HEK293 (cell line): ENCODE data around the gene ERVK3-1.

Experiments
- CTCF ChIA-PET: fragments of 350-600 bp; formaldehyde crosslinking; extraction: SDS; loops from one replicate; lab custom pipeline; 2021; ENCODE audit warnings: antibody characterized with exemption; lab: Yijun Ruan, JAX
- POLR2A ChIA-PET: fragments of 300-600 bp; formaldehyde crosslinking; extraction: SDS; loops from one replicate; lab custom pipeline; 2020; ENCODE audit warnings: antibody characterized with exemption, inconsistent platforms; lab: Yijun Ruan, JAX
- H3K27ac ChIP-seq: fragments of 200-500 bp; sonication (Bioruptor generic); 2 replicates; pipeline ENCODE4 v1.5.1; 2014; ENCODE audit warnings: low read depth, low read length, control low read depth, inconsistent platforms; ENCODE audit errors: extremely low read depth
- H3K36me3 ChIP-seq, 2 experiments: fragments of 200-500 bp in 1 of 2; sonication (Bioruptor generic) in 1 of 2; 1 replicate in 1 of 2; 2 replicates in 1 of 2; pipeline ENCODE4 v1.5.1; 2014 to 2017; ENCODE audit warnings: inconsistent platforms in 2 of 2, low read length in 2 of 2; ENCODE audit not compliant: control insufficient read depth in 2 of 2, insufficient read depth in 1 of 2
- H3K4me1 ChIP-seq: fragments of 200-500 bp; sonication (Bioruptor generic); 2 replicates; pipeline ENCODE4 v1.5.1; 2014; ENCODE audit warnings: mild to moderate bottlenecking, low read length, inconsistent platforms; ENCODE audit not compliant: control insufficient read depth, insufficient read depth
- H3K4me3 ChIP-seq: 2 replicates; pipeline ENCODE4 v1.5.1; 2011; ENCODE audit warnings: low read depth, mild to moderate bottlenecking, control low read depth, low read length, moderate library complexity
- H3K9me3 ChIP-seq: fragments of 200-500 bp; sonication (Bioruptor generic); 2 replicates; pipeline ENCODE4 v1.5.1; 2014; ENCODE audit warnings: low read depth, low read length, inconsistent platforms; ENCODE audit not compliant: control insufficient read depth, insufficient read depth
- GLI2 ChIP-seq: fragments of 450-650 bp; formaldehyde crosslinking; IDR thresholded peaks from 2 replicates; pipeline ENCODE4; 2017; ENCODE audit warnings: missing biosample characterization, missing genetic modification characterization, low read depth, borderline replicate concordance
- GLIS2 ChIP-seq: fragments of 450-650 bp; formaldehyde crosslinking; IDR thresholded peaks from 2 replicates; pipeline ENCODE4 v1.5.1; 2016; ENCODE audit warnings: missing biosample characterization, missing genetic modification characterization
- KLF9 ChIP-seq: fragments of 450-650 bp; formaldehyde crosslinking; IDR thresholded peaks from 2 replicates; pipeline ENCODE4 v1.5.1; 2016; ENCODE audit warnings: missing biosample characterization, missing genetic modification characterization, low read depth
- MYNN ChIP-seq: fragments of 450-650 bp; formaldehyde crosslinking; IDR thresholded peaks from 2 replicates; pipeline ENCODE4 v1.5.1; 2016; ENCODE audit warnings: missing biosample characterization, missing genetic modification characterization, borderline replicate concordance
- RBAK ChIP-seq: fragments of 450-650 bp; formaldehyde crosslinking; IDR thresholded peaks from 2 replicates; pipeline ENCODE4 v1.5.1; 2016; ENCODE audit warnings: missing biosample characterization, missing genetic modification characterization
- SP3 ChIP-seq: fragments of 450-650 bp; formaldehyde crosslinking; IDR thresholded peaks from 2 replicates; pipeline ENCODE4 v1.5.1; 2016; ENCODE audit warnings: missing biosample characterization, missing genetic modification characterization
- ZBTB44 ChIP-seq: fragments of 450-650 bp; IDR thresholded peaks from 2 replicates; pipeline ENCODE4 v1.5.1; 2018; ENCODE audit warnings: missing biosample characterization, mild to moderate bottlenecking, missing genetic modification characterization
- ZBTB8A ChIP-seq: fragments of 450-650 bp; formaldehyde crosslinking; IDR thresholded peaks from 2 replicates; pipeline ENCODE4 v1.5.1; 2016; ENCODE audit warnings: missing biosample characterization, missing genetic modification characterization
- ZFP37 ChIP-seq: fragments of 450-650 bp; formaldehyde crosslinking; IDR thresholded peaks from 2 replicates; pipeline ENCODE4 v1.5.1; 2016; ENCODE audit warnings: missing biosample characterization, missing genetic modification characterization
- ZNF114 ChIP-seq: fragments of 450-650 bp; formaldehyde crosslinking; IDR thresholded peaks from 2 replicates; pipeline ENCODE4 v1.5.0; 2017; ENCODE audit warnings: missing biosample characterization, missing genetic modification characterization
- ZNF138 ChIP-seq: fragments of 450-650 bp; formaldehyde crosslinking; IDR thresholded peaks from 2 replicates; pipeline ENCODE4 v1.5.1; 2016; ENCODE audit warnings: missing biosample characterization, missing genetic modification characterization, borderline replicate concordance
- ZNF174 ChIP-seq: fragments of 450-650 bp; formaldehyde crosslinking; IDR thresholded peaks from 2 replicates; pipeline ENCODE4 v1.5.0; 2017; ENCODE audit warnings: missing biosample characterization, mild to moderate bottlenecking, missing genetic modification characterization
- ZNF184 ChIP-seq: fragments of 450-650 bp; IDR thresholded peaks from 2 replicates; pipeline ENCODE4 v1.5.1; 2018; ENCODE audit warnings: missing biosample characterization, mild to moderate bottlenecking, missing genetic modification characterization
- ZNF211 ChIP-seq: fragments of 450-650 bp; formaldehyde crosslinking; IDR thresholded peaks from 2 replicates; pipeline ENCODE4 v1.5.1; 2016; ENCODE audit warnings: low read depth, missing biosample characterization, missing genetic modification characterization
- ZNF223 ChIP-seq: fragments of 450-650 bp; formaldehyde crosslinking; IDR thresholded peaks from 2 replicates; pipeline ENCODE4 v1.5.1; 2016; ENCODE audit warnings: missing biosample characterization, missing genetic modification characterization
- ZNF266 ChIP-seq: fragments of 450-650 bp; formaldehyde crosslinking; IDR thresholded peaks from 2 replicates; pipeline ENCODE4 v1.5.1; 2016; ENCODE audit warnings: missing biosample characterization, missing genetic modification characterization, low read depth
- ZNF501 ChIP-seq: fragments of 450-650 bp; formaldehyde crosslinking; IDR thresholded peaks from 2 replicates; pipeline ENCODE4 v1.5.1; 2016; ENCODE audit warnings: missing biosample characterization, missing genetic modification characterization
- ZNF513 ChIP-seq: fragments of 450-650 bp; IDR thresholded peaks from 2 replicates; pipeline ENCODE4 v1.5.1; 2018; ENCODE audit warnings: missing biosample characterization, missing genetic modification characterization
- ZNF514 ChIP-seq: fragments of 450-650 bp; formaldehyde crosslinking; IDR thresholded peaks from 2 replicates; pipeline ENCODE4 v1.5.1; 2016; ENCODE audit warnings: missing biosample characterization, missing genetic modification characterization
- ZNF518A ChIP-seq: fragments of 450-650 bp; formaldehyde crosslinking; conservative IDR thresholded peaks from 2 replicates; pipeline ENCODE4 v1.5.1; 2016; ENCODE audit warnings: low read depth, missing biosample characterization, missing genetic modification characterization
- ZNF677 ChIP-seq: fragments of 450-650 bp; IDR thresholded peaks from 2 replicates; pipeline ENCODE4 v1.5.0; 2018; ENCODE audit warnings: missing biosample characterization, mild to moderate bottlenecking, missing genetic modification characterization, moderate library complexity
- ZNF791 ChIP-seq: fragments of 450-650 bp; formaldehyde crosslinking; IDR thresholded peaks from 2 replicates; pipeline ENCODE4 v1.5.1; 2016; ENCODE audit warnings: missing biosample characterization, missing genetic modification characterization
- ZSCAN16 ChIP-seq: fragments of 450-650 bp; formaldehyde crosslinking; IDR thresholded peaks from 2 replicates; pipeline ENCODE4 v1.5.1; 2016; ENCODE audit warnings: missing biosample characterization, missing genetic modification characterization
- TF ChIP-seq, protein P1 (sequence below): fragments of 450-650 bp; formaldehyde crosslinking; IDR thresholded peaks from 2 replicates; pipeline ENCODE4; 2016; ENCODE audit warnings: missing biosample characterization, missing genetic modification characterization
- TF ChIP-seq, protein P2 (sequence below): fragments of 450-650 bp; formaldehyde crosslinking; IDR thresholded peaks from 2 replicates; pipeline ENCODE4 v1.5.1; 2017; ENCODE audit warnings: missing biosample characterization, mild to moderate bottlenecking, missing genetic modification characterization, moderate library complexity

ERVK3-1 gene

DNA sequence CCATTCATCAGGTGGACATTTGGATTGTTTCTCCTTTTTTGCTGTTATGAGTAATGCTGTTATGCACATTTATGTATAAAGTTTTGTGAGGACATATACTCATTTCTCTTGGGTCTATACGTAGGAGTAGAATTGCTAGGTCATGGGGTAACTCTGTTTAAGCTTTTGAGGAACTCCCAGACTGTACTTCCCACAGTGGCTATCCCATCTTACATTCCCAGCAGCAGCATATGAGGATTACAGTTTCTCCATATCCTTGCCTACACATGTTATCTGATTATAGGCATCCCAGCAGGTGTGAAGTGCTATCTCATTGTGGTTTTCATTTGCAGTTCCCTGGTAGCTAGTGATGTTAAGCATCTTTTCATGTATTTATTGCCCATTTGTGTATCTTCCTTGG, 27.5 kb downstream of the ERVK3-1 start:
- Histone ChIP-seq H3K4me3 (no peak overlapping the region), H3K27ac (no peak overlapping the region), H3K4me1 (no peaks in the 10 kb centered on the region), H3K36me3 (peaks cover 0 to 30% of the 10 kb centered on the region in 2 experiments; a peak in 1 of 3 replicates), H3K9me3 (no peaks in the 10 kb centered on the region)
- no peak for TF ChIP-seq ZNF174 (tag by site-specific recombination)
- TF ChIP-seq GLI2 (tag by site-specific recombination): no peak
- TF ChIP-seq ZNF266 (tag by site-specific recombination): no peak
- no peak for TF ChIP-seq ZNF501 (tag by site-specific recombination)
- no peak for TF ChIP-seq ZNF514 (tag by site-specific recombination)
- no peak for TF ChIP-seq ZFP37 (tag by site-specific recombination)
- TF ChIP-seq ZNF791 (tag by site-specific recombination): no peak
- TF ChIP-seq, protein P1, sequence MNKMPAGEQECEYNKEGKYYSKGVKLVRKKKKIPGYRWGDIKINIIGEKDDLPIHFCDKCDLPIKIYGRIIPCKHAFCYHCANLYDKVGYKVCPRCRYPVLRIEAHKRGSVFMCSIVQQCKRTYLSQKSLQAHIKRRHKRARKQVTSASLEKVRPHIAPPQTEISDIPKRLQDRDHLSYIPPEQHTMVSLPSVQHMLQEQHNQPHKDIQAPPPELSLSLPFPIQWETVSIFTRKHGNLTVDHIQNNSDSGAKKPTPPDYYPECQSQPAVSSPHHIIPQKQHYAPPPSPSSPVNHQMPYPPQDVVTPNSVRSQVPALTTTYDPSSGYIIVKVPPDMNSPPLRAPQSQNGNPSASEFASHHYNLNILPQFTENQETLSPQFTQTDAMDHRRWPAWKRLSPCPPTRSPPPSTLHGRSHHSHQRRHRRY (tag by site-specific recombination): no peak
- TF ChIP-seq ZBTB8A (tag by site-specific recombination): no peak
- TF ChIP-seq RBAK (tag by site-specific recombination): no peak
- no peak for TF ChIP-seq ZNF138 (tag by site-specific recombination)
- no peak for TF ChIP-seq ZNF184 (tag by site-specific recombination)
- TF ChIP-seq, protein P2, sequence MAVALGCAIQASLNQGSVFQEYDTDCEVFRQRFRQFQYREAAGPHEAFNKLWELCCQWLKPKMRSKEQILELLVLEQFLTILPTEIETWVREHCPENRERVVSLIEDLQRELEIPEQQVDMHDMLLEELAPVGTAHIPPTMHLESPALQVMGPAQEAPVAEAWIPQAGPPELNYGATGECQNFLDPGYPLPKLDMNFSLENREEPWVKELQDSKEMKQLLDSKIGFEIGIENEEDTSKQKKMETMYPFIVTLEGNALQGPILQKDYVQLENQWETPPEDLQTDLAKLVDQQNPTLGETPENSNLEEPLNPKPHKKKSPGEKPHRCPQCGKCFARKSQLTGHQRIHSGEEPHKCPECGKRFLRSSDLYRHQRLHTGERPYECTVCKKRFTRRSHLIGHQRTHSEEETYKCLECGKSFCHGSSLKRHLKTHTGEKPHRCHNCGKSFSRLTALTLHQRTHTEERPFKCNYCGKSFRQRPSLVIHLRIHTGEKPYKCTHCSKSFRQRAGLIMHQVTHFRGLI (tag by site-specific recombination): no peak
- no peak for TF ChIP-seq ZSCAN16 (tag by site-specific recombination)
- no peak for TF ChIP-seq ZNF677 (tag by site-specific recombination)
- TF ChIP-seq ZNF114 (tag by site-specific recombination): no peak
- no peak for TF ChIP-seq ZNF211
- CTCF ChIA-PET: interaction anchor here (1.0 to 1.5 kb wide), 2 partner anchors 30 to 167 kb away, joined by 3 to 7 read pairs; partner anchors contain the start of gene ZNF497
- POLR2A ChIA-PET: interaction anchor here (3.6 kb wide), 1 partner anchor 30 kb away, joined by 14 read pairs; the partner anchor contains the start of gene ZNF497

DNA sequence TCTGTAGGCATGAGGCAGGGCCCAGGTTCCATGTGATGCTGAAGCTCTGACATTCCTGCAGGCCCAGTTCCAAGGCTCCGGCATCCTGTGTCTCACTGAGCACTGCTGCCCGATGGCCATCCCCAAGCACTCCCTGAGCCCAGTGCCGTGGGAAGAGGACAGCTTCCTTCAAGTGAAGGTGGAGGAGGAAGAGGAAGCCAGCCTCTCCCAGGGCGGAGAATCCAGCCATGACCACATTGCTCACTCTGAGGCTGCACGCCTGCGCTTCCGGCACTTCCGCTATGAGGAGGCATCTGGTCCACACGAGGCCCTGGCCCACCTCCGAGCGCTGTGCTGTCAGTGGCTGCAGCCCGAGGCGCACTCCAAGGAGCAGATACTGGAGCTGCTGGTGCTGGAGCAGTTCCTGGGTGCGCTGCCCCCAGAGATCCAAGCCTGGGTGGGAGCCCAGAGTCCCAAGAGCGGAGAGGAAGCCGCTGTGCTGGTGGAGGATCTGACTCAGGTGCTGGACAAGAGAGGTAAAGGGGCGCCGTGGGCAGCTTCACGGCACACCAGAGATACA, 29.6 kb downstream of the ERVK3-1 start:
- H3K4me3 ChIP-seq: no peak overlapping the region
- POLR2A ChIA-PET: interaction anchor here (0.5 to 3.6 kb wide), 2 partner anchors 28 to 116 kb away, joined by 4 to 14 read pairs; partner anchors contain the start of gene ZNF497
- CTCF ChIA-PET: no interaction called here
- TF ChIP-seq GLIS2 (tag by site-specific recombination) (no peak), ZNF518A (no peak), ZNF513 (tag by site-specific recombination) (no peak), ZNF223 (no peak), SP3 (tag by site-specific recombination) (no peak), ZBTB44 (tag by site-specific recombination) (no peak), MYNN (tag by site-specific recombination) (no peak), KLF9 (no peak)

More for the DNA sequence above, 29.6 kb downstream of the ERVK3-1 start:
- H3K9me3 ChIP-seq: no peaks in the 10 kb centered on the region
- no peaks in the 10 kb centered on the region for H3K4me1 ChIP-seq
- no peak overlapping the region for H3K27ac ChIP-seq
- peaks cover 0 to 51% of the 10 kb centered on the region in 2 experiments; a peak in 1 of 3 replicates for H3K36me3 ChIP-seq
